Liver (tissue), 9 donors: ENCODE results near the gene UBA3. TPM values are rescaled to one million over a fixed set of nuclear protein-coding genes. Genes with fewer than 3 reads are reported as not detected.

Experiments used
- DNase-seq: peaks from one replicate; pipeline ENCODE4 v3.0.0-alpha.2; 2017; ENCODE audit warnings: low spot score
- H3K27ac ChIP-seq, 2 donors: one replicate each; pipeline ENCODE4 v1.7.0; 2013; ENCODE audit warnings: inconsistent platforms in 2 of 2, low read length in 2 of 2, control low read depth in 1 of 2, low read depth in 1 of 2, mild to moderate bottlenecking in 1 of 2
- H3K27me3 ChIP-seq, 4 donors: one replicate each; pipeline versions ENCODE4 v1.6.1 to v1.7.0; 2013; ENCODE audit warnings: low read length in 3 of 4, inconsistent platforms in 1 of 4, mild to moderate bottlenecking in 1 of 4, moderate library complexity in 1 of 4; ENCODE audit not compliant: control insufficient read depth in 4 of 4, insufficient read depth in 4 of 4
- H3K36me3 ChIP-seq, 4 donors: one replicate each; pipeline versions ENCODE4 v1.6.1 to v1.7.0; 2013; ENCODE audit warnings: low read length in 3 of 4, mild to moderate bottlenecking in 3 of 4, low read depth in 1 of 4, moderate library complexity in 1 of 4; ENCODE audit not compliant: control insufficient read depth in 4 of 4, insufficient read depth in 3 of 4
- H3K4me1 ChIP-seq, 4 donors: one replicate each; pipeline versions ENCODE4 v1.6.1 to v1.7.0; 2013; ENCODE audit warnings: low read length in 3 of 4, mild to moderate bottlenecking in 3 of 4, moderate library complexity in 1 of 4; ENCODE audit not compliant: control insufficient read depth in 4 of 4, insufficient read depth in 4 of 4
- H3K4me3 ChIP-seq, 3 donors: one replicate each; pipeline versions ENCODE4 v1.6.1 to v1.7.0; 2013; ENCODE audit warnings: low read length in 3 of 3, control low read depth in 1 of 3, low read depth in 1 of 3, mild to moderate bottlenecking in 1 of 3
- H3K9ac ChIP-seq, 2 donors: one replicate each; pipeline ENCODE4 v1.7.0; 2013; ENCODE audit warnings: low read length in 2 of 2, mild to moderate bottlenecking in 2 of 2, moderate library complexity in 2 of 2, control low read depth in 1 of 2, low read depth in 1 of 2
- H3K9me3 ChIP-seq, 4 donors: one replicate each; pipeline versions ENCODE4 v1.6.1 to v1.7.0; 2013; ENCODE audit warnings: low read length in 3 of 4; ENCODE audit not compliant: control insufficient read depth in 4 of 4
- ATF3 ChIP-seq: IDR thresholded peaks from 2 replicates; pipeline ENCODE4 v1.6.1; 2016; ENCODE audit warnings: antibody characterized with exemption
- EGR1 ChIP-seq, 2 donors: IDR thresholded peaks; 2 replicates each; pipeline ENCODE4 v1.6.1; 2016 to 2018; ENCODE audit warnings: antibody characterized with exemption in 2 of 2, low read depth in 2 of 2
- FOXA1 ChIP-seq: IDR thresholded peaks from 2 replicates; pipeline ENCODE4 v1.6.1; 2016; ENCODE audit warnings: antibody characterized with exemption
- FOXA2 ChIP-seq: IDR thresholded peaks from 2 replicates; pipeline ENCODE4 v1.6.1; 2016; ENCODE audit warnings: antibody characterized with exemption
- GABPA ChIP-seq, 2 donors: IDR thresholded peaks in 1 of 2; conservative IDR thresholded peaks in 1 of 2; 2 replicates each; pipeline ENCODE4 v1.6.1; 2016; ENCODE audit warnings: antibody characterized with exemption in 2 of 2, mild to moderate bottlenecking in 1 of 2, moderate library complexity in 1 of 2
- HNF4A ChIP-seq, 2 donors: conservative IDR thresholded peaks; 2 replicates each; pipeline ENCODE4 v1.6.1; 2016; ENCODE audit warnings: antibody characterized with exemption in 2 of 2, mild to moderate bottlenecking in 2 of 2
- HNF4G ChIP-seq: IDR thresholded peaks from 2 replicates; pipeline ENCODE4 v1.6.1; 2016; ENCODE audit warnings: antibody characterized with exemption
- JUND ChIP-seq, 2 donors: IDR thresholded peaks; 2 replicates each; pipeline ENCODE4 v1.6.1; 2016; ENCODE audit warnings: antibody characterized with exemption in 2 of 2
- NR2F2 ChIP-seq: IDR thresholded peaks from 2 replicates; pipeline ENCODE4 v1.6.1; 2016; ENCODE audit warnings: antibody characterized with exemption
- RAD21 ChIP-seq, 2 donors: IDR thresholded peaks; 2 replicates each; pipeline ENCODE4 v1.6.1; 2016; ENCODE audit warnings: antibody characterized with exemption in 2 of 2, mild to moderate bottlenecking in 2 of 2
- RXRA ChIP-seq, 2 donors: IDR thresholded peaks; 2 replicates each; pipeline ENCODE4 v1.6.1; 2017 to 2018; ENCODE audit warnings: antibody characterized with exemption in 2 of 2, mild to moderate bottlenecking in 1 of 2
- SP1 ChIP-seq: IDR thresholded peaks from 2 replicates; pipeline ENCODE4 v1.6.1; 2018; ENCODE audit warnings: antibody characterized with exemption, mild to moderate bottlenecking
- YY1 ChIP-seq: IDR thresholded peaks from 2 replicates; pipeline ENCODE4 v1.6.1; 2016; ENCODE audit warnings: antibody characterized with exemption, mild to moderate bottlenecking
- ZBTB33 ChIP-seq: IDR thresholded peaks from 2 replicates; pipeline ENCODE4 v1.6.1; 2016; ENCODE audit warnings: antibody characterized with exemption
- WGBS: extraction: QIAGEN DNeasy Blood & Tissue Kit; methylation state at CpG from one replicate; pipeline ENCODE4 v1.1.7; 2013; 5-methylcytosine and 5-hydroxymethylcytosine counted together
- polyA plus RNA-seq, 2 donors: library from polyadenylated mRNA; stranded (reverse) in 1 of 2; unstranded in 1 of 2; fragments of 200-250 nt in 1 of 2; fragments of >200 nt in 1 of 2; fragmentation: Nextera tagmentation in 1 of 2; extraction: Ambion mirVana in 1 of 2; gene quantifications; one replicate each; pipeline versions ENCODE4 v1.2.1 to v1.2.3, GENCODE V29; 2013 to 2015
- total RNA-seq, 2 donors: library from RNA; depleted of rRNA; stranded (reverse); fragments of >200 nt; gene quantifications; one replicate each; pipeline ENCODE4 v1.2.3, GENCODE V29; 2014
- TF ChIP-seq, protein P1 (sequence below): IDR thresholded peaks from 2 replicates; pipeline ENCODE4 v1.6.1; 2016; ENCODE audit warnings: antibody characterized with exemption
- TF ChIP-seq, protein P2 (sequence below): fragments of 150-350 bp; IDR thresholded peaks from 2 replicates; pipeline ENCODE4 v1.5.1; 2017; ENCODE audit warnings: improper control_type of control experiment, low read depth, low read length; ENCODE audit not compliant: missing input control
- TF ChIP-seq, protein P3 (sequence below): IDR thresholded peaks from 2 replicates; pipeline ENCODE4 v1.6.1; 2016; ENCODE audit warnings: antibody characterized with exemption, mild to moderate bottlenecking
- donor health status: healthy.
- donor health status: healthy.
- donor health status: healthy.
- donor health status: healthy.
- donor health status: healthy.

UBA3 gene
- total and polyA plus RNA-seq, 4 donors: 13.1 to 34.4 (median 26.4) TPM

GRCh38 chr3:69099576-69099975, 19.4 kb upstream of the UBA3 start:
- Histone ChIP-seq H3K4me1 (peaks cover 0 to 2% (median 0%) of the 10 kb centered on the region in 4 donors), H3K27ac (no peak overlapping the region), H3K36me3 (peaks cover 0 to 21% (median 14%) of the 10 kb centered on the region in 4 donors), H3K4me3 (no peak overlapping the region), H3K9me3 (no peaks in the 10 kb centered on the region), H3K27me3 (no peaks in the 10 kb centered on the region), H3K9ac (no peak overlapping the region)
- no peak for TF ChIP-seq RXRA (IDR thresholded peaks at IDR 0.05)
- no peak for TF ChIP-seq HNF4G
- no peak for TF ChIP-seq NR2F2
- TF ChIP-seq, protein P1, sequence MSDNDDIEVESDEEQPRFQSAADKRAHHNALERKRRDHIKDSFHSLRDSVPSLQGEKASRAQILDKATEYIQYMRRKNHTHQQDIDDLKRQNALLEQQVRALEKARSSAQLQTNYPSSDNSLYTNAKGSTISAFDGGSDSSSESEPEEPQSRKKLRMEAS: no peak
- no peak for TF ChIP-seq JUND (IDR thresholded peaks at IDR 0.05)
- no peak for TF ChIP-seq YY1
- no peak for TF ChIP-seq SP1
- TF ChIP-seq, protein P2, sequence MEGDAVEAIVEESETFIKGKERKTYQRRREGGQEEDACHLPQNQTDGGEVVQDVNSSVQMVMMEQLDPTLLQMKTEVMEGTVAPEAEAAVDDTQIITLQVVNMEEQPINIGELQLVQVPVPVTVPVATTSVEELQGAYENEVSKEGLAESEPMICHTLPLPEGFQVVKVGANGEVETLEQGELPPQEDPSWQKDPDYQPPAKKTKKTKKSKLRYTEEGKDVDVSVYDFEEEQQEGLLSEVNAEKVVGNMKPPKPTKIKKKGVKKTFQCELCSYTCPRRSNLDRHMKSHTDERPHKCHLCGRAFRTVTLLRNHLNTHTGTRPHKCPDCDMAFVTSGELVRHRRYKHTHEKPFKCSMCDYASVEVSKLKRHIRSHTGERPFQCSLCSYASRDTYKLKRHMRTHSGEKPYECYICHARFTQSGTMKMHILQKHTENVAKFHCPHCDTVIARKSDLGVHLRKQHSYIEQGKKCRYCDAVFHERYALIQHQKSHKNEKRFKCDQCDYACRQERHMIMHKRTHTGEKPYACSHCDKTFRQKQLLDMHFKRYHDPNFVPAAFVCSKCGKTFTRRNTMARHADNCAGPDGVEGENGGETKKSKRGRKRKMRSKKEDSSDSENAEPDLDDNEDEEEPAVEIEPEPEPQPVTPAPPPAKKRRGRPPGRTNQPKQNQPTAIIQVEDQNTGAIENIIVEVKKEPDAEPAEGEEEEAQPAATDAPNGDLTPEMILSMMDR: no peak
- TF ChIP-seq EGR1 (IDR thresholded peaks at IDR 0.05; ENCODE audit: low read depth in 2 of 2): no peak
- TF ChIP-seq ATF3: no peak
- TF ChIP-seq, protein P3, sequence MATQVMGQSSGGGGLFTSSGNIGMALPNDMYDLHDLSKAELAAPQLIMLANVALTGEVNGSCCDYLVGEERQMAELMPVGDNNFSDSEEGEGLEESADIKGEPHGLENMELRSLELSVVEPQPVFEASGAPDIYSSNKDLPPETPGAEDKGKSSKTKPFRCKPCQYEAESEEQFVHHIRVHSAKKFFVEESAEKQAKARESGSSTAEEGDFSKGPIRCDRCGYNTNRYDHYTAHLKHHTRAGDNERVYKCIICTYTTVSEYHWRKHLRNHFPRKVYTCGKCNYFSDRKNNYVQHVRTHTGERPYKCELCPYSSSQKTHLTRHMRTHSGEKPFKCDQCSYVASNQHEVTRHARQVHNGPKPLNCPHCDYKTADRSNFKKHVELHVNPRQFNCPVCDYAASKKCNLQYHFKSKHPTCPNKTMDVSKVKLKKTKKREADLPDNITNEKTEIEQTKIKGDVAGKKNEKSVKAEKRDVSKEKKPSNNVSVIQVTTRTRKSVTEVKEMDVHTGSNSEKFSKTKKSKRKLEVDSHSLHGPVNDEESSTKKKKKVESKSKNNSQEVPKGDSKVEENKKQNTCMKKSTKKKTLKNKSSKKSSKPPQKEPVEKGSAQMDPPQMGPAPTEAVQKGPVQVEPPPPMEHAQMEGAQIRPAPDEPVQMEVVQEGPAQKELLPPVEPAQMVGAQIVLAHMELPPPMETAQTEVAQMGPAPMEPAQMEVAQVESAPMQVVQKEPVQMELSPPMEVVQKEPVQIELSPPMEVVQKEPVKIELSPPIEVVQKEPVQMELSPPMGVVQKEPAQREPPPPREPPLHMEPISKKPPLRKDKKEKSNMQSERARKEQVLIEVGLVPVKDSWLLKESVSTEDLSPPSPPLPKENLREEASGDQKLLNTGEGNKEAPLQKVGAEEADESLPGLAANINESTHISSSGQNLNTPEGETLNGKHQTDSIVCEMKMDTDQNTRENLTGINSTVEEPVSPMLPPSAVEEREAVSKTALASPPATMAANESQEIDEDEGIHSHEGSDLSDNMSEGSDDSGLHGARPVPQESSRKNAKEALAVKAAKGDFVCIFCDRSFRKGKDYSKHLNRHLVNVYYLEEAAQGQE: no peak
- TF ChIP-seq RAD21 (IDR thresholded peaks at IDR 0.05): no peak
- DNase-seq: no peak
- WGBS: 92% methylated on average over 4 of the region's 4 CpGs

DNA sequence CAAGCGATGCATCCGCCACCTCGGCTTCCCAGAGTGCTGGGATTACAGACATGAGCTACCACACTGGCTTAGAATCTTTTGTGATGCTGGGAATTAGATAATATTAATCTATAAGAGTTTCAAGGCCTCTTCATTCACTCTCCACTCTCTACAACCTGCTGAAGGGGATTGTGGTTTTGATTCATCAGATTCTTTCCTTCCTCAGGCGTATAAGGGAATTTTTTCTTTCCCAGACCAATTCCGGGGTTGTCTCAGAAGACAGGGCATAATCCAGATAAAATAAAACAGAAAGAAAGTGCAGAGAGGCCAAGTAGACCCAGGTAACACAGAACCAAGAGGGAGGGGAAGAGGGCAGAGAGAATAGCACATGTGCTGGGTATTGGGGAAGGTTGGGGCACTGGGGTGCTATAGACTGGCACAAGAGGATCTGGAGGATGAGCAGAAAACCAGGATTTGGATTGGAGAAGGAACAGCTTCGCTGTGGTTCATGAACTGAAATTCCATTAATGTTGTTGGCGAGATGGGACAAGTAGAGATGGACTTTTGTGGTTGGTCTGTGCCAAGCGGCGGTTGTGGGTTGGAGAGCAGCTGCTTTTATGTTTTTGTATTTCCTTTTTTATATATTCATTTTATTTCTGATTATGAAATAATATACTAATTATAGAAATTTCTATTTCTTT, 17.4 kb upstream of the UBA3 start:
- H3K4me1 ChIP-seq: peaks cover 6 to 14% (median 12%) of the 10 kb centered on the region in 4 donors
- 92% methylated on average over 9 of the region's 9 CpGs for WGBS

More for the DNA sequence above, 17.4 kb upstream of the UBA3 start:
- no peak for TF ChIP-seq RXRA (IDR thresholded peaks at IDR 0.05)
- no peak for TF ChIP-seq ZBTB33
- no peak for TF ChIP-seq HNF4A (conservative IDR thresholded peaks at IDR 0.05)
- TF ChIP-seq, protein P1: no peak
- TF ChIP-seq FOXA1: no peak
- TF ChIP-seq FOXA2: no peak
- no peak for TF ChIP-seq HNF4G
- no peak for TF ChIP-seq NR2F2
- TF ChIP-seq, protein P3: no peak
- no peak for TF ChIP-seq GABPA (IDR thresholded peaks at IDR 0.05 in 1 of 2, conservative IDR thresholded peaks at IDR 0.05 in 1 of 2)
- no peak for TF ChIP-seq ATF3
- Histone ChIP-seq H3K9me3 (no peaks in the 10 kb centered on the region), H3K36me3 (peaks cover 0 to 9% (median 5%) of the 10 kb centered on the region in 4 donors), H3K4me3 (no peak overlapping the region), H3K27ac (no peak overlapping the region), H3K27me3 (no peaks in the 10 kb centered on the region), H3K9ac (no peak overlapping the region)
- no peak for DNase-seq
